Measurements from ENCODE around the gene SSTR5.

DNA sequence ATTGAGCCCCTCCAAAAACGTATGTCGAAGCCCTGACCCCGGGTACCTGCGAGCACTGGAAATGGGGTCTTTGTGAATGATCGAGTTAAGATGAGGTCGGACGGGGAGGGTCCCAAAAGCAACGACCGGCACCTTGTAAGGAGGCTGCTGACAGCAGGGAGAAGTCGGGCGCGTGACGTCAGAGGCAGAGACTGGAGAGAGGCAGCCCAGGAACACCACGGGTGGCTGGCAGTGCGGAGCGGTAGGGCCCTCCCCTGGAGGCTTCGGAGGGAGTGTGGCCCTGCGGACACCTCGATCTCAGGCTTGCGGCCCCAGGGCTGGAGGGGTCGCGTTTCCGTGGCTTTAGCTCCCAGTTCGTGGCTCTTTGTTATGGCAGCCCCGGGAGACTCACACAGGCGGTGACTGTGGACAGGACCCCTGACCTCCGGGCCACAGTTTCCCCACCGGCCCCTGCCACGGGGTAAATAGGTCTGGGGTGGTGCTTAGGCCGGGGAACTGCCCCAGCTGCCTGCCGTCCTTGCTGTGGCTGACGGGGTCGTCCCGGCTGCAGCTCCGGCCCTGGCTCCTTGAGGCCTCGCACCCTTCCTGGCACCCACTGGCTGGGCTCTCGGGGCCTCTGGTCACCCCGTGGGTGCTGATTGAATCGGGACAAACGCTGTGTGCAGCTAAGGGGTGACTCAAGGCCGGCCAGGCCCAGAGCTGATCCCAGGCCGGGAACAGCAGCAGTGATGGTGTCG is 10.6 kb upstream of the SSTR5 start:
- no peak for TF ChIP-seq CTCF (IDR thresholded peaks at IDR 0.05)
- no peak for TF ChIP-seq POLR2A (IDR thresholded peaks at IDR 0.05; ENCODE audit: low read length)
- no peak for TF ChIP-seq NPAS2 (CRISPR knock-in tag; IDR thresholded peaks at IDR 0.05; ENCODE audit: borderline replicate concordance)
- TF ChIP-seq MYC (IDR thresholded peaks at IDR 0.05; ENCODE audit: borderline replicate concordance, low read length), result no peak
